HG03066 (cell line): ENCODE measurements around the gene RPUSD3.

Experiments
- ATAC-seq: cut with Tn5 transposase; IDR thresholded peaks from one replicate; pipeline ENCODE4 v1.9.1; 2021; ENCODE audit warnings: low read depth; ENCODE audit not compliant: unreplicated experiment

Gene RPUSD3

DNA sequence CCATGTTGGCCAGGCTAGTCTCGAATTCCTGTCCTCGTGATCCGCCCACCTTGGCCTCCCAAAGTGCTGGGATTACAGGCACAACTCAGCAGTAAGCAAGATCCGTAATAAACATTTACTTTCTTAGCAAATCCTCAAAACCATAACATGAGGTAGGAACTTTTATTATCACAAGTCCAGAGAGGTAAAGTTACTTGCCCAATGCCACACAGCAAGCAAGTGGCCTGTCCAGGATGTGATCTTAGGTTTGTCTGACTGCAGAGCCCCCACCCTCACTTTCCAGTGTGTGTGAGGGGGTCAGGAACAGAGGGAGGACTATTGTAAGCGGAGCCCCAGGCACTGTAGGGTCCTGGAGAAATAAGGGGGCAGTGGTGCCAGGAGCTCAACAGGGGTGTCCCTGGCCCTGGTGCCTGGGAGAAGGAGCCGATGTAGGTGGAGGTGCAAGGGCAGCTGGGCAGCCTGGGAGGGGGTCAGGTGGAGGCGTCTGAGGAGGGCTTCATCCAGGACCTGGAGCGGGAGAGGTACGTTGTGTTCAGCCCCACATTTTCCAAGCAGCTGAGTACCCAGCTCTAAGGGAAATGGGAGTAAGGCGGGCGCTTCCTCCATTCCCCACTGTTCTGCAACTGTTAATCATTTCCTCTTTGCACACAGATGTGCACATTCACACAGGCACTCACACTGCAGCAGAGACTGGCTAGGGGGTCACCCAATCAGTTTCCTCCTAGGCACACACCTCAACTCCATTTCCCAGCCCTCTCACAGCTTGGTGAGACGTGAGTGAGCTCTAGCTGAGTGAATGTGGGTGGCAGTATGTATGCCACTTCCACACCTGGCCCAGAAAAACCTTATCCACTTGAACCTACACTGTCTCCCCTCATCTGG lies 5.9 kb downstream of the RPUSD3 start:
- ATAC-seq: no peak

DNA sequence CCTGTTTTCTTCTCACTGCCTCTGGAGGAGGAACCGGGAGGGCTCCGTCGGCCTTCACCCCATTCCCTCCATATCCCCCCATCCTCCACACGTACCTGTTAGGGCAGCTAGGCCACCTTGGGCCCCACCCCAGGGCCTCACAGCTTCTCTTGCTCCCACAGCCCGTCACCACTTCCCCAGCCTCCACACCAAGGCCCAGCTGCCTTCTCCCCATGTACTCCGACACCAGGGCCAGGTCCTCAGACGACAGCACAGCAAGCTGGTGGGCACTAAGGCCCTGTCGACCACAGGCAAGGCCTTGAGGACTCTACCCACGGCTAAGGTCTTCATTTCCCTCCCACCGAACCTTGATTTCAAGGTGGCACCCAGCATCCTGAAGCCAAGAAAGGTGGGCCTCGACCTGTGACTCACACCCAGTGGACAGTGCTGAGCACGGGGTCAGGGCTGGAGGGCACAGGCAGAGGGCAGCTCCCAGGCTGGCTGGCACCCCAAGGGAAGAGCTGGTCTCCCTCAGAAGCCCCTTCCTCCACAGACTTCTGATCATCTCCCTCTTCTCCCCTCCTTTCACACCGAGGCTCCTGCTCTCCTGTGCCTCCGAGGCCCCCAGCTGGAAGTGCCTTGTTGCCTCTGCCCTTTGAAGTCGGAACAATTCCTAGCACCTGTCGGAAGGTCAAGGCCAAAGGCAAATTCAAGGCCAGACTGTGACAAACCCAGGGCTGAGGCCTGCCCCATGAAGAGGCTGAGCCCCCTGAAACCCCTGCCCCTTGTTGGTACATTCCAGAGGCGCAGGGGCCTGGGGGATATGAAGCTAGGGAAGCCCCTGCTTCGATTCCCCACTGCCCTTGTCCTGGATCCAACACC lies 9.1 kb downstream of the RPUSD3 start:
- no peak for ATAC-seq

DNA sequence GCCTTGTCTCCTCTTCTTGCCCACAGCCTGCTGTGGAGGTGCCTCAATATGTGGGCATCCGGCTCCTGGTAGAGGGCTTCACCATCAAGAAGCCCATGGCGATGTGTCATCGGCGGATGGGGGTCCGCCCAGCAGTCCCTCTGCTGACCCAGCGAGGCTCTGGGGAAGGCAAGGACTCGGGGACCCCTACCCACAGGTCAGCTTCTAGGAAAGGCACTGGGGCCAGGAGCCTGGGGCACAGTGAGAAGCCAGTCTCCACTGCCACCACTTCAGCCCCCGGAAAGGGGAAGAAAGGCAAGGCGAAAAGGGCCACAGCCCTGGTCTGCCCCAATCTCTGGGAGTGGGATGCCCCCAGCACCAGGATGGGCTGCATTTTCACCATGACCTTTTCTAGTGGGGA lies 10.7 kb downstream of the RPUSD3 start:
- no peak for ATAC-seq

DNA sequence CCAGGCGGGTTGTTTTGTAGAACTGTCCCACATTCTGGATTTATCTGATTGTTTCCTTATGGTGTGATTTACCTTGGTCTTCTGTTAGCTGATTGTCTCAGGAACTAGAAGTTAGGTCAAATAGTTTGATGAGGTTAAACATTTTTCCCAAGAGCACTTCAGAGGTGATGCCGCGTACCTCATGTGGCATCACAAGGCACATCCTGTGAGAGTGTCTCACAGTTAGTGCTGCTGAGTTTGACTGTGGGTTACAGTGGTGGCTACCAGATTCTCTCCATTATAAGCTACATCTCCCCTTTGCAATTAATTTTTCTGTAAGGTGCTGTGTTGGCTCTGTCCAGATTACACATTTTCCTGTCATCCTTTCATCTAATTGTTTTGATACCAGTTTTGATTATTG lies 12.6 kb downstream of the RPUSD3 start:
- ATAC-seq: no peak

DNA sequence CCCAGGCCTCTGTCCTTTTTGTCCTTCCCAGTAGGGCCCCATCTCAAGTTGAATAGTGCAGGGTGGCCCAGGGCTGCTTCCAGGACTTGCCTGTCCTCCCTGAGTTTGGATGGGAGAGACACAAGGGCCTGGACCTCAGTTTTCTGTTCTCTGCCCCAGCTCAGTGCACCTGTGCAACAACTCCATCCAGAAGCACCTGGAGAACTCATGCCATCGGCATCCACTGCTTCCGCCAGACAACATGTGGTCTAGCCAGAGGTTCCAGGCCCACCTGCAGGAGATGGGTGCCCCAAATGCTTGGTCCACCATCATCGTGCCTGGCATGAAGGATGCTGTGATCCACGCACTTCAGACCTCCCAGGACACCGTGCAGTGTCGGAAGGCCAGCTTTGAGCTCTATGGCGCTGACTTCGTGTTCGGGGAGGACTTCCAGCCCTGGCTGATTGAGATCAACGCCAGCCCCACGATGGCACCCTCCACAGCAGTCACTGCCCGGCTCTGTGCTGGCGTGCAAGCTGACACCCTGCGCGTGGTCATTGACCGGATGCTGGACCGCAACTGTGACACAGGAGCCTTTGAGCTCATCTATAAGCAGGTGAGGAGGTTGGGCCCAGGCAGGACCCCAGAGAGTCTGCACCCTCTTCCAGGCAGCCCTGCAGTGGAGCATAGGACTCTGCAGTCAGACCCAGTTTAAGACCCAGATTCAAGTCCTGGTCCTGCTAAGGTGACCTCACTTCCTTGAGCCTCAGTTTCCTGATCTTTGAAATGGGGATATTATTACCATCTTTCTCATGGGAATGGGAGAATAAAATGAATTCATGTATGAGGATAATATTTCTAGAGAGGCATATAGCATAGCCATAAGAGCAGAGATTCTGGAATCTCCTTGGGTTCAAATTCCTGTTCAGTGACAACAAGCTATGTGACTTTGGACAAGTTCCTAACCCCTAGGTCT lies 14.7 kb downstream of the RPUSD3 start:
- ATAC-seq: no peak

DNA sequence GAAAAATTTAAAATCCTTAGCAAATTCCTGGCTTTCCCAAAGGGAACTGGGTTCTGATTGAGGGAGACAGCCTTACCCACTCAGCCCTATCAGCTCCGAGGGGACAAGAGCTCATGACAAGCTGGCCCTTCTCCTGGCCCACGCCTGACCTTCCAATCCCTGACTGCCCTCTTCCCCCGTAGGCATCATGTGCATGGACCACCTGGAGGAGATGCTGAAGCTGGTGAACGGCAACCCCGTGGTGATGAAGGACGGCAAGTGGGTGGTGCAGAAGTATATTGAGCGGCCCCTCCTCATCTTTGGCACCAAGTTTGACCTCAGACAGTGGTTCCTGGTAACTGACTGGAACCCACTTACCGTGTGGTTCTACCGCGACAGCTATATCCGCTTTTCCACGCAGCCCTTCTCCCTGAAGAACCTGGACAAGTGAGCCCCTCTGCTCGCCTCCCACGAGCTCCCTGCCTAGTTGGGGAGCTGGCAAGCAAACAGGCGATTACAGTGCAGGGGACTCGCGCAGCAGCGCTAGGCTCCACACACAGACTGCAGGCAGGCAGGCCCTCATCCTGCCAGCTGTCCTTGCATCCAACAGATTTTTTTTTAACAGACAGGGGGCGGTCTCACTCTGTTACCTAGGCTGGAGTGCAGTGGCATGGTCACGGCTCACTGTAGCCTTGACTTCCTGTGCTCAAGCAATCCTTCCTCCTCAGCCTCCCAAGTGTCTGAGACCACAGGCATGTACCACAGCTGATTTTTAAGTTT lies 16.8 kb downstream of the RPUSD3 start:
- ATAC-seq: no peak

DNA sequence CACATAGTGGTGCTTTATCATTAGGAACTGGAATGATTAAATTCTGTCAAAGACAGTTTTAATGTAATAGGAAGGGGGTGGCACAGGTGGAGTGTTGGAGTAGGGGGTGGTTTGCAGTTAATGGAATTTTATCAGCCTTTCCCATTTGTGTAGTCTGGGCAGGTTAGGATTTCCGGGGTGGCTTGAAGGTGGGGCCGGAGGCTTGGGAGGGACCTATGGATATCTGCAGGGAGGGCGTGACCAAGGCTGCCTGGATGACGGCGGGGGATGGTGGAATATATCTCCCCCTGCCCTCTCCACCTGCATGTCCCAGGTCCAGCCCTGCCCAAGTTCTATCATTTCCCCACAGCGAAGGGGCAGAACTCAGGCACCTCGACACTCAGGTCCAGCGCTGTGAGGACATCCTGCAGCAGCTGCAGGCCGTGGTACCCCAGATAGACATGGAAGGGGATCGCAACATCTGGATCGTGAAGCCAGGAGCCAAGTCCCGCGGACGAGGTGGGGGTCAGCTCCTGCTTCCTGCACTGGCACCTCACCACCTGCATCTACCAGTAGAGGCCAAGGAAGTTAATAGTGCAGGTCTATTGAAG lies 18.3 kb downstream of the RPUSD3 start:
- ATAC-seq: no peak

DNA sequence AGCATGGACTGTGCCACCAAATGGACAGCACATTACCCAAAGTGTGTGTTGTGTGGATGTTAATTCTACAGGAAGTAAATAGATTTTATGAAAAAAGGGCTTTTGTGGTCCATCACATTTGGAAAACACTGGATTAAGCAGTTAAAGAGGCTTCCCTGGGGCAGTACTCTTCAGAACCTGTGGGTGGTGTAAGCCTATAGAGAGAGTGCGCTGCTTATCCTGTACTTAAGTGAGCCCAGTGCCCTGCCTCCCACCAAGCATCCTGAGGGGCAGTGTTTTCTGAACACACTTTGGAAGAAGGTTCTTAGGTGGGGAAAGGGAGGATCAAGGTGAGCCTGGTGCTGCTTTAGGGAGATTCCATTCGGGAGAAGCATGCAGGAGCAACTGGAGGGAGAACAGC lies 22.9 kb downstream of the RPUSD3 start:
- no peak for ATAC-seq

DNA sequence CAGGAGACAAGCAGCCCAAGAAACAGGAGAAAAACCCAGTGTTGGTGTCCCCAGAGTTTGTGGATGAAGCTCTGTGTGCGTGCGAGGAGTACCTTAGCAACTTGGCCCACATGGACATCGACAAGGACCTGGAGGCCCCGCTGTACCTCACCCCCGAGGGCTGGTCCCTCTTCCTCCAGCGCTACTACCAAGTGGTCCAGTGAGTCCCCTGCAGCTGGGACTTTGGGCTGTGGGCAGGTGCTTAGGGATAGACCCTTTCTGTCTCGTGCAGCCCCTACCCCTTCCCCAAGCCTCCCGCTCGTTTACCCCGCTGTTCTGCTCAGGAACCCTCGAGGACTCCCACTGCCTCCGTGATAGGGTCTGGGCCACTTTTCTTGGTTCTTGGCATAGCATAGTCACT lies 23.3 kb downstream of the RPUSD3 start:
- no peak for ATAC-seq

DNA sequence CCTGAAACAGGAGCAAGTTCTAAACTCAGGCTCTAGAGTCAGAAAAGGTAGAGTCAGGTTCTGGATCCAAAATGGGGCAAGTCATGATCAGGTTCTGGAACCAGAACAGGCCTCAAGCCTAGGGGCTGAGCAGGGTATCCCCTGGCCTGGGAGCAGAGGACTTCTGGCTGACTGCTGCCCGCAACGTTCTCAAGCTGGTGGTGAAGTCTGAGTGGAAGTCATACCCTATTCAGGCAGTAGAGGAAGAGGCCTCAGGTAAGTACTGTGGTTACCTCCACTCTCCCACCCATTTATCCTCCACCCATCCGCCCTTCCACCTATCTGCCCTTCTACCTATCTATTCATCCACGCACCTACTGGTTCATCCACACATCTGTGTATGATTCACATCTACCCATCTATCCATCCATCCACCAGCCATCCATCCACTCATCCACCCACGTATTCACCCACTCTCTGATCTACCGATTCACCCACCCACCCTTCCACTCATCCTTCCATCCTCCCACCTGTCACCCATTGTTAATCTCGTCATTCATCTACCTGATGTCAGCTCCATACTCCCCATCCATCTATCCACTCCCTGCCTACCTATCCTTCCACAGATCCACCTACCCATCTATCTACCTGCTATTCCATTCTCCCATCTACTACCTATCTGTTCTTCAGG lies 25.0 kb downstream of the RPUSD3 start:
- no peak for ATAC-seq

DNA sequence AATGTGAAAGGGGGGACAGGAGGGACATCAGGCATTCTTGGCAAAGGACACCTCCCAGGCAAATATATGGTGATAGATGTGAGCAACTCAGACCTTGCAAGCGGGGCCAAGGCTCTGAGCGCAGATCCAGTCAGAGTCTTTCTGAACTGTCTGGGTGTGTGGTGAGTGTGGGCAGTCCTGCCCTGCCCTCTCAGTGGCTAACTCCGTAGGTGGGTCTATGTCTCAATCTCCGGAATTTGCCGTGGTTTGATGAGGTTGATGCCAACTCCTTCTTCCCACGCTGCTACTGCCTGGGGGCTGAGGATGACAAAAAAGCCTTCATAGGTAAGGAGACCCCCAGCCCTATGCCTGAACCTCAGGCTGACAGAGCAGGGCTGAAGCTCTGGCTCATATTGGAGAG lies 26.4 kb downstream of the RPUSD3 start:
- no peak for ATAC-seq

DNA sequence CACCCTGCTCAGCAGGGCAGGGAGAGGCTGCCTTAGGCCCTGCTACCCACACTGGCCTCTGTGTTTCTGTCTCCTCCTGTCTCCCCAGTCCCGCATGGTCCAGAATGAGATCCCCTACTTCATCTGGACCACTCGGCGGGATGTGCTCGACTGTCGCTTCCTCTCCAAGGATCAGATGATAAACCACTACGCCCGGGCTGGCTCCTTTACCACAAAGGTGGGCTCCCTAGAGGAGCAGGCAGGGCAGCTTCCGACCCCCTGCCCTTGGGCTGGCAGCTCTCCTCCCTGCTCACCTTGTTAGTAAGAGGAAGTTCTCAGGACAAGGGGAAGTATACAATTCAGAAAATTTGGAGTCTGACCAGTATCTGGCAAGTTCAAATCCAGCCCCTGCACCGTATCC lies 27.8 kb downstream of the RPUSD3 start:
- no peak for ATAC-seq

DNA sequence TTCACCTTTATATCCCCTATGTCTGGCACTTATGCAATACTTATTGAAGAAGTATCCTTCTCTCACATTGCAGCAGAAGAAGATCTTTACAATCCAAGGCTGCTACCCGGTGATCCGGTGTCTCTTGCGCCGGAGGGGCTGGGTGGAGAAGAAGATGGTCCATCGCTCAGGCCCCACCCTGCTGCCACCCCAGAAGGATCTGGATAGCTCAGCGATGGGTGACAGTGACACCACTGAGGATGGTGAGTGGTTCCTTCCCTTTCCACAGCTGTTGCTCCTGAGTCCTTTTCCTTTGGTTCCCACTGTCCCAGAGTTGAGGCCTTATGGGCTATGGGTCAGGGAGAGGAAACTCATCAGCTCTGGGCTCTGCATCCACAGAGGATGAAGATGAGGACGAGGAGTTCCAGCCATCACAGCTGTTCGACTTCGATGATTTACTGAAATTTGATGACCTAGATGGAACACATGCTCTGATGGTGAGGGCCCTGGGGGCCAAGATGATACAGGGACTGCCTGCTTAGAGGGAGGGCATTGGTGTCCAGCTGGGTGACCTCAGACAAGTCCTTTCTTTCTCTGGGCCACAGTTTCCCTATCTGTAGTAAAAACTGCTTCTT lies 30.8 kb downstream of the RPUSD3 start:
- no peak for ATAC-seq

DNA sequence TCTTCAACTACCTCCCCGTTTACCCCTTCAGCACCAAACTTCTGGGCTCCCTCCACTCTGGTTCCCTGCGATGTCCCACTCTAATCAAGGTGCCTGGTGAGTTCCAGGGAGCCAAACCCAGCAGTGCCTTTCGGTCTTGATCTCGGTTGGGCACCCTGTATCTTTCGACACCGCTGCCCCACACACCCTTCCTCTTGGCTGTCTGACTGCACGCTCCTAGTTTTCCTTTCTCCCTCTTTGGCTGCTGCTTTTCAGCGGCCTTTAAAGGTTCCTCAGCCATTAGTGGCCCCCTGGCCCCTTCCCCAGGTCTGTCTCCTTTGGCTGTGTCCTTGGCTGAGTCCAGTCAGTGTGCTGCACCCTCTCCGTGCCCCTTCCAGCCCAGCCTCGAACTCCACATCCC lies 33.0 kb downstream of the RPUSD3 start:
- ATAC-seq: no peak

DNA sequence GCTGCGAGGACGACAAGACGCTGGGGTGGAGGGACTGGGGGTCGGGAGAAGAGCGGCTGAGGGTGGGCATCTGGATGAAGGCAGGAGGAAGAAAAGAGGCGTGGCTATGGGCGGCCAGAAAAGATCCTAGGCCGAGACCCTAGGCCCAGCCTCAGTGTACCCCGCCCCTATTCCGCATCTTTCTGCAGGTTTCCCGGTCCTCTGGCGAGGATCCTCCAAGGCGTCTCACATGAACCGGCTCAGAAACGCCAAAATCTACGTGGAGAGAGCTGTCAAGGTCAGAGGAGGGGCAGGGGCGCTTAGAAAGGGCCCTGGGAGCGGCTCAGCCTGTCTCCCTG lies 33.4 kb downstream of the RPUSD3 start:
- no peak for ATAC-seq

DNA sequence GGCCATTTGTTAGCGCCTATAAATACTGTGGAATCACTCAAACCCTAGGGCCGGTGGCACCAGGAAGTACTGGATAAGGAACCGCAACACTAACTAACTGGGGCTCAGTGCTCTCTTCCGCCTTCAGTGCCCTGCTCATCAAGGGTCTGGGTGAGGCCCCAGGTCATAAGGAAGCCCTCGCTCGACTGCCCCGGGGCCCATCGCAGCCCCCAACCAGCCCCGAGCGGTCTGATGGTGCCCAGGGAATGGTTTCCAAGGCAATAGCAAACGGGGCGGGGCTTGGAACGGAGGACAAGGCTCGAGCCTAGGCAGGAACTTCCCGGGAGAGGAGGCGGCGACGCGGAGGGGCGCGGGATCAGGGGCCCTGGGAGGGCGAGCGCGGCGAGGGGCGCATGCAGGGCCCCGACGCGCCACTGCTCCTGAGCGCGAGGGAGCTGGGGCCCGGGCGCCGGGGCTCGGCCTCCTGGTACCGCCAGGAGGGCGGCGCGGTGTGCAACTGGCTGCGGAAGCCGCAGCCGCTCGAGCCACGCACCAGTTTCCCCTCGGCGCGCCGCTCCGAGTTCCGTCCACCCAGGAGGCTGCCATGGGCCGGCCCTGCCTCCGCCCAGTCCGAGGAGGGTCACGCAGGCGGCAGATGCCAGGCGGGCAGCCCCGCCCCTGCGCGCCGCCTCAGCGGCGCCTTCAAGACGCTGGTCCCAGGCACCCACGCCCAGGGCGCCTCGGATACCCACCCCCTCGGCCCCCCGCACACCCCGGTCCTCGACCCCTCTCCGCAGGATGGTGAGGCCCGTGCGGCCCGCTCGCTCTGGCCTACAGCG lies 34.0 kb downstream of the RPUSD3 start, which contains the start of gene TTLL3:
Gene TTLL3 (plus strand): TSS at position 648 of the 818 bp plus-strand sequence. CDS start 400 bp downstream, outside the sequence.
- ATAC-seq: peak; percentile 48

DNA sequence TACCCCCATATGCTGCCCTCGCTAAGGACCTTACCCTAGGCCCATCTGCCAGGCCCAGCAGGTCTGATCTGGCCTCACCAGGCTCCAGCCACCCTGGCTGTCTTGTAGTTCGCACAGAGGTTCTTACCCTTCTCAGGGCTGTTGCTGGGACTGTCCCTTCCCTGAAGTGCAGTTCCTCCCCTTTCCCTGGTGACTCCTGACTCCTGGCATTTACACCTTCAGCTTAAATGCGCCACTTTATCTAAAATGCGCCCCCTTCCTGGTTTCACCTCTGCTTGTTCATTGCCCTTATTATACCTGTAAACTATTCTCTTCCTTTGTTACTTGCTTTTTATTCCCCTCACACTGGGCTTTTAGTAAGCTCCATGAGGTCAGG lies 34.6 kb downstream of the RPUSD3 start:
- peak; percentile 15 for ATAC-seq
